K562 (cell line): ENCODE data around the gene CRCP. TPM values are rescaled to one million over a fixed set of nuclear protein-coding genes. Genes with fewer than 3 reads are reported as not detected.

Experiments used
- ATAC-seq: fragments of 200-7000 bp; cut with Tn5 transposase; 3 replicates; pipeline ENCODE4 v1.9.1; 2020; ENCODE audit warnings: moderate library complexity
- BruUV-seq: library from RNA; stranded (reverse); fragments of 400-500 nt; replicated peaks from 2 replicates; lab custom pipeline; 2021; lab: Mats Ljungman, UMichigan
- CTCF ChIA-PET: fragments of 300-600 bp; formaldehyde crosslinking; extraction: SDS; loops from one replicate; lab custom pipeline; 2021; ENCODE audit warnings: low intra/inter-chr PET ratio; lab: Yijun Ruan, JAX
- POLR2A ChIA-PET: fragments of 300-600, 350-650 bp; sonication (Branson Sonifier 250); formaldehyde crosslinking; extraction: SDS; loops from one replicate; lab custom pipeline; 2021; ENCODE audit warnings: antibody characterized with exemption, inconsistent platforms; lab: Yijun Ruan, JAX
- DNase-seq, 4 experiments: peaks; one replicate each; pipeline versions ENCODE4 v3.0.0 to v3.0.0-alpha.2; 2011 to 2018; ENCODE audit warnings: low spot score in 3 of 4, mixed read lengths in 3 of 4; ENCODE audit errors: extremely low read depth in 1 of 4
- FAIRE-seq: peaks from 2 replicates; lab custom pipeline; 2011; peaks lifted over from hg19 to GRCh38; lab: Jason Lieb, UNC
- H2AFZ ChIP-seq: 2 replicates; pipeline ENCODE4 v1.6.0; 2011; ENCODE audit warnings: low read depth, low read length, control low read depth, inconsistent platforms
- H3K27ac ChIP-seq: fragments of 200-600 bp; 3 replicates; pipeline ENCODE4 v1.8.0; 2011; ENCODE audit warnings: low read depth, mild to moderate bottlenecking, control low read depth, inconsistent platforms, low read length, moderate library complexity, mixed read lengths; ENCODE audit errors: extremely low read depth
- H3K27me3 ChIP-seq, 2 experiments: fragments of 300-600 bp in 1 of 2; 2 replicates in 1 of 2; 3 replicates in 1 of 2; pipeline versions ENCODE4 v1.6.0 to v1.8.0; 2011; ENCODE audit warnings: inconsistent platforms in 2 of 2, low read length in 2 of 2, mild to moderate bottlenecking in 1 of 2, mixed read lengths in 1 of 2, moderate library complexity in 1 of 2; ENCODE audit not compliant: control insufficient read depth in 2 of 2, insufficient read depth in 2 of 2
- H3K36me3 ChIP-seq: fragments of 300-600 bp; 3 replicates; pipeline ENCODE4 v1.8.0; 2011; ENCODE audit warnings: mild to moderate bottlenecking, low read length, inconsistent platforms; ENCODE audit not compliant: control insufficient read depth, insufficient read depth
- H3K4me1 ChIP-seq, 2 experiments: fragments of 200-600 bp in 1 of 2; replicated peaks in 1 of 2; 2 replicates in 1 of 2; 3 replicates in 1 of 2; pipeline versions ENCODE4 v1.5.1 to v1.8.0; 2011; ENCODE audit warnings: inconsistent platforms in 2 of 2, low read length in 2 of 2, mild to moderate bottlenecking in 1 of 2, mixed read lengths in 1 of 2, moderate library complexity in 1 of 2; ENCODE audit not compliant: control insufficient read depth in 2 of 2, insufficient read depth in 2 of 2
- H3K4me2 ChIP-seq: 2 replicates; pipeline ENCODE4 v1.6.1; 2011; ENCODE audit warnings: low read length, control low read depth, inconsistent platforms, mixed read lengths; ENCODE audit not compliant: insufficient read depth
- H3K4me3 ChIP-seq: fragments of 200-600 bp; sonication (generic), shearing (Covaris generic); 2 replicates; pipeline ENCODE4 v1.5.1; 2016; ENCODE audit warnings: control low read depth, inconsistent platforms
- H3K79me2 ChIP-seq: fragments of 200-600 bp; 3 replicates; pipeline ENCODE4 v1.8.0; 2011; ENCODE audit warnings: low read length, inconsistent platforms; ENCODE audit not compliant: control insufficient read depth, insufficient read depth
- H3K9ac ChIP-seq, 2 experiments: 2 replicates each; pipeline versions ENCODE4 v1.6.0 to v1.6.1; 2011; ENCODE audit warnings: low read depth in 2 of 2, low read length in 2 of 2, control low read depth in 1 of 2, inconsistent platforms in 1 of 2, mild to moderate bottlenecking in 1 of 2, mixed read lengths in 1 of 2; ENCODE audit not compliant: insufficient read depth in 1 of 2
- H3K9me1 ChIP-seq: one replicate; pipeline ENCODE4 v1.6.0; 2011; ENCODE audit warnings: inconsistent platforms, mild to moderate bottlenecking, low read length, moderate library complexity; ENCODE audit not compliant: control insufficient read depth, insufficient read depth
- H3K9me3 ChIP-seq: replicated peaks from 2 replicates; pipeline ENCODE4 v1.5.1; 2011; ENCODE audit warnings: low read depth, low read length, inconsistent platforms; ENCODE audit not compliant: control insufficient read depth, insufficient read depth
- H4K20me1 ChIP-seq: replicated peaks from 2 replicates; pipeline ENCODE4 v1.6.1; 2011; ENCODE audit warnings: low read length, inconsistent platforms, mixed read lengths; ENCODE audit not compliant: control insufficient read depth, insufficient read depth
- CBX3 ChIP-seq, 2 experiments: IDR thresholded peaks; 1 replicate in 1 of 2; 2 replicates in 1 of 2; pipeline ENCODE4 v1.6.1; 2012; ENCODE audit warnings: inconsistent platforms in 2 of 2, low read length in 2 of 2, borderline replicate concordance in 1 of 2, control low read depth in 1 of 2
- CEBPG ChIP-seq, 3 experiments: fragments of 200-800 bp in 1 of 3; sonication (Bioruptor generic) in 1 of 3; sonication (generic) in 1 of 3; formaldehyde crosslinking in 1 of 3; IDR thresholded peaks in 2 of 3; conservative IDR thresholded peaks in 1 of 3; 2 replicates each; pipeline versions ENCODE4 v1.6.1 to v1.8.0; 2016 to 2022; ENCODE audit warnings: missing compliant biosample characterization in 2 of 3, missing genetic modification characterization in 2 of 3, mild to moderate bottlenecking in 1 of 3, missing genetic modification reagents in 1 of 3
- CREB3 ChIP-seq: fragments of 450-650 bp; conservative IDR thresholded peaks from 2 replicates; pipeline ENCODE4 v1.6.1; 2016; ENCODE audit warnings: missing genetic modification characterization, low read depth, mild to moderate bottlenecking, missing compliant biosample characterization, moderate library complexity
- FOXJ3 ChIP-seq: sonication (generic); formaldehyde crosslinking; IDR thresholded peaks from 2 replicates; pipeline ENCODE4 v1.4.0; 2020; ENCODE audit warnings: mild to moderate bottlenecking, missing genetic modification reagents
- LCOR ChIP-seq: sonication (generic); formaldehyde crosslinking; IDR thresholded peaks from 2 replicates; pipeline ENCODE4 v1.8.0; 2022; ENCODE audit warnings: mild to moderate bottlenecking, missing genetic modification reagents
- ZFP91 ChIP-seq: sonication (generic); formaldehyde crosslinking; IDR thresholded peaks from 2 replicates; pipeline ENCODE4 v1.8.0; 2022; ENCODE audit warnings: mild to moderate bottlenecking, missing genetic modification reagents
- ZNF217 ChIP-seq: sonication (generic); formaldehyde crosslinking; IDR thresholded peaks from 2 replicates; pipeline ENCODE4 v1.8.0; 2022; ENCODE audit warnings: mild to moderate bottlenecking, missing genetic modification reagents
- WGBS: fragments of 100-300 bp; shearing (Covaris generic); methylation state at CpG from one replicate; pipeline ENCODE4 v1.1.6; 2016; ENCODE audit warnings: low coverage, mixed read lengths; ENCODE audit not compliant: insufficient coverage; ENCODE audit errors: missing lambda C conversion rate; 5-methylcytosine and 5-hydroxymethylcytosine counted together
- in situ Hi-C: fragments of 300-500 bp; cut with MboI; formaldehyde crosslinking; loops from 4 replicates; pipeline ENCODE4 v1.15.0; 2018; ENCODE audit warnings: inconsistent platforms, mixed read lengths
- intact Hi-C: fragments of 100-400 bp; cut with micrococcal nuclease; formaldehyde crosslinking; loops from 2 replicates; pipeline ENCODE4 v1.14.2; 2022
- polyA plus RNA-seq, 8 experiments: library from polyadenylated mRNA; depleted of rRNA in 4 of 8; stranded (reverse) in 5 of 8; unstranded in 3 of 8; fragments of >200 nt; fragmentation: Nextera tagmentation in 2 of 8; fragmentation: Illumina TruSeq in 1 of 8; extraction: Ambion mirVana in 2 of 8; extraction: Trizol in 1 of 8; gene quantifications; 2 replicates each; pipeline versions ENCODE4 v1.2.1 to v1.2.3, GENCODE V29; 2011 to 2014; ENCODE audit warnings: inconsistent platforms in 1 of 8, missing spikeins in 1 of 8
- total RNA-seq, 7 experiments: library from RNA; depleted of rRNA in 6 of 7; stranded (reverse); fragments of >200 nt in 6 of 7; fragmentation: Illumina TruSeq in 2 of 7; extraction: Trizol in 2 of 7; gene quantifications; 2 replicates each; pipeline versions ENCODE4 v1.2.1 to v1.2.3, GENCODE V29; 2011 to 2021; ENCODE audit warnings: low replicate concordance in 1 of 7

CRCP gene
- total and polyA plus RNA-seq, 9 of the 15 experiments (the other 6 are each of a cell fraction or from before 2014, with no cell fraction given), result 22.1 to 58.3 (median 43.4) TPM

- Histone ChIP-seq H4K20me1 (no peaks in the 10 kb centered on the region), H3K9ac (no peak overlapping the region), H3K27ac (no peak overlapping the region), H3K4me3 (no peak overlapping the region), H3K9me1 (no peaks in the 10 kb centered on the region), H3K36me3 (no peaks in the 10 kb centered on the region), H3K27me3 (no peaks in the 10 kb centered on the region), H2AFZ (no peak overlapping the region), H3K4me2 (no peak overlapping the region), H3K9me3 (no peaks in the 10 kb centered on the region), H3K4me1 (no peaks in the 10 kb centered on the region), H3K79me2 (no peaks in the 10 kb centered on the region)
- FAIRE-seq, result no peak
- ATAC-seq, result no peak
- CTCF ChIA-PET, result no interaction called here
- no peak for DNase-seq
- POLR2A ChIA-PET, result interaction anchor here (0.6 kb wide), 1 partner anchor 173 kb away, joined by 3 read pairs; no protein-coding TSS in a partner anchor
- in situ Hi-C loops, result no loop called here
- WGBS, result 34% methylated on average over 7 of the region's 7 CpGs
- no peak for TF ChIP-seq CBX3 (IDR thresholded peaks at IDR 0.05; ENCODE audit: borderline replicate concordance in 1 of 2, low read length in 2 of 2)
- TF ChIP-seq LCOR (CRISPR knock-in tag), result no peak
- TF ChIP-seq ZNF217, result no peak
- TF ChIP-seq FOXJ3, result no peak
- no peak for TF ChIP-seq ZFP91
- no peak for TF ChIP-seq CEBPG (CRISPR knock-in tag; IDR thresholded peaks at IDR 0.05)
- TF ChIP-seq CEBPG (tag; conservative IDR thresholded peaks at IDR 0.05 in 1 of 2, IDR thresholded peaks at IDR 0.05 in 1 of 2), result 0 out of 4 replicates have a peak, but pooled peaks of 1 of the 2 experiments have one; percentile 2
- no peak for TF ChIP-seq CREB3 (tag)
- intact Hi-C loops, result no loop called here
- no TSS peak for BruUV-seq
Observed at GRCh38 chr7:66164356-66164755, 49.7 kb downstream of the CRCP start.
